Endothelial cell of umbilical vein (primary cell): Measurements from ENCODE around the gene MIS18A. TPM values are rescaled to one million over a fixed set of nuclear protein-coding genes. Genes with fewer than 3 reads are reported as not detected.

Experiments used
- BruUV-seq: library from RNA; stranded (reverse); fragments of 400-500 nt; replicated peaks from 2 replicates; lab custom pipeline; 2021; lab: Mats Ljungman, UMichigan
- CTCF ChIA-PET: fragments of 300-600, 350-600 bp; sonication (Branson Sonifier 250); formaldehyde crosslinking; loops from one replicate; lab custom pipeline; 2021; ENCODE audit warnings: antibody characterized with exemption, inconsistent platforms; lab: Charles Lee
- POLR2A ChIA-PET: fragments of 300-600, 350-600 bp; sonication (Branson Sonifier 250); formaldehyde crosslinking; loops from one replicate; lab custom pipeline; 2021; ENCODE audit warnings: antibody characterized with exemption, inconsistent platforms; lab: Charles Lee
- DNase-seq: peaks from one replicate; pipeline ENCODE4 v3.0.0-alpha.2; 2011; ENCODE audit warnings: low read depth, low spot score
- FAIRE-seq: peaks from 2 replicates; lab custom pipeline; 2011; peaks lifted over from hg19 to GRCh38; lab: Jason Lieb, UNC
- H2AFZ ChIP-seq: 2 replicates; pipeline ENCODE4 v1.6.0; 2012; ENCODE audit warnings: low read depth, low read length, control low read depth, inconsistent platforms
- H3K27ac ChIP-seq: 2 replicates; pipeline ENCODE4 v1.5.1; 2011; ENCODE audit warnings: low read depth, mild to moderate bottlenecking, control low read depth, low read length, moderate library complexity; ENCODE audit not compliant: insufficient read depth
- H3K27me3 ChIP-seq, 2 experiments: 2 replicates each; pipeline versions ENCODE4 v1.6.0 to v1.6.1; 2011; ENCODE audit warnings: low read length in 2 of 2, mixed read lengths in 1 of 2; ENCODE audit not compliant: control insufficient read depth in 2 of 2, insufficient read depth in 2 of 2
- H3K36me3 ChIP-seq, 2 experiments: 2 replicates in 1 of 2; 3 replicates in 1 of 2; pipeline ENCODE4 v1.5.1; 2011; ENCODE audit warnings: low read length in 2 of 2, mild to moderate bottlenecking in 1 of 2, moderate library complexity in 1 of 2; ENCODE audit not compliant: control insufficient read depth in 2 of 2, insufficient read depth in 2 of 2; ENCODE audit errors: extremely low read depth in 1 of 2
- H3K4me1 ChIP-seq: 3 replicates; pipeline ENCODE4 v1.5.1; 2011; ENCODE audit warnings: mild to moderate bottlenecking, low read length; ENCODE audit not compliant: control insufficient read depth, insufficient read depth; ENCODE audit errors: extremely low read depth
- H3K4me2 ChIP-seq: 2 replicates; pipeline ENCODE4 v1.6.1; 2011; ENCODE audit warnings: low read length, control low read depth, mixed read lengths; ENCODE audit not compliant: insufficient read depth
- H3K4me3 ChIP-seq, 3 experiments: fragments of 200-600 bp in 1 of 3; sonication (generic), shearing (Covaris generic) in 1 of 3; replicated peaks in 1 of 3; 2 replicates each; pipeline ENCODE4 v1.5.1; 2011 to 2016; ENCODE audit warnings: control low read depth in 3 of 3, low read length in 3 of 3, mild to moderate bottlenecking in 2 of 3, inconsistent platforms in 1 of 3, low read depth in 1 of 3, moderate library complexity in 1 of 3; ENCODE audit not compliant: insufficient read depth in 1 of 3
- H3K79me2 ChIP-seq: 2 replicates; pipeline ENCODE4 v1.6.0; 2012; ENCODE audit warnings: low read length, inconsistent platforms; ENCODE audit not compliant: control insufficient read depth, insufficient read depth
- H3K9ac ChIP-seq: replicated peaks from 2 replicates; pipeline ENCODE3; 2011; ENCODE audit warnings: low read length, control low read depth; ENCODE audit not compliant: insufficient read depth; ENCODE audit errors: extremely low read depth
- H3K9me1 ChIP-seq: replicated peaks from 3 replicates; pipeline ENCODE4 v1.6.0; 2011; ENCODE audit warnings: mild to moderate bottlenecking, low read length; ENCODE audit not compliant: control insufficient read depth, insufficient read depth; ENCODE audit errors: extremely low read depth
- H3K9me3 ChIP-seq: replicated peaks from 2 replicates; pipeline ENCODE4 v1.5.1; 2012; ENCODE audit warnings: low read length, inconsistent platforms; ENCODE audit not compliant: control insufficient read depth, insufficient read depth
- H4K20me1 ChIP-seq: replicated peaks from 2 replicates; pipeline ENCODE3; 2011; ENCODE audit warnings: mild to moderate bottlenecking, low read length; ENCODE audit not compliant: control insufficient read depth, insufficient read depth; ENCODE audit errors: extremely low read depth
- EZH2 ChIP-seq: IDR thresholded peaks from 2 replicates; pipeline ENCODE4 v1.6.1; 2012; ENCODE audit warnings: borderline replicate concordance, low read depth, mild to moderate bottlenecking, moderate library complexity, low read length, inconsistent platforms; ENCODE audit not compliant: severe bottlenecking
- FOS ChIP-seq: IDR thresholded peaks from 2 replicates; pipeline ENCODE4 v1.6.1; 2011; ENCODE audit warnings: mild to moderate bottlenecking, low read length, moderate library complexity, borderline replicate concordance; ENCODE audit not compliant: insufficient read depth
- GATA2 ChIP-seq: IDR thresholded peaks from 2 replicates; pipeline ENCODE4 v1.7.0; 2011; ENCODE audit warnings: low read depth, mild to moderate bottlenecking, moderate library complexity, mixed read lengths, low read length; ENCODE audit not compliant: insufficient read length, insufficient read depth
- JUN ChIP-seq: IDR thresholded peaks from 2 replicates; pipeline ENCODE4 v1.6.1; 2011; ENCODE audit warnings: borderline replicate concordance, low read depth; ENCODE audit not compliant: insufficient read length, insufficient read depth
- MYC ChIP-seq: IDR thresholded peaks from one replicate; pipeline ENCODE4 v1.6.1; 2011; ENCODE audit warnings: mild to moderate bottlenecking, low read depth, low read length
- POLR2A ChIP-seq: IDR thresholded peaks from 2 replicates; pipeline ENCODE4 v1.6.1; 2012; ENCODE audit warnings: low read depth, mild to moderate bottlenecking, control low read depth, low read length
- POLR2AphosphoS5 ChIP-seq: IDR thresholded peaks from 2 replicates; pipeline ENCODE4 v1.6.1; 2012; ENCODE audit warnings: low read depth, mild to moderate bottlenecking, control low read depth, low read length, moderate library complexity; ENCODE audit not compliant: insufficient read depth
- dilution Hi-C: fragments of 300-500 bp; cut with MboI; formaldehyde crosslinking; loops from one replicate; pipeline ENCODE4 v1.15.0; 2019; ENCODE audit warnings: low sequenced_read_pairs; ENCODE audit not compliant: extremely low pct_ligation_motif_present
- intact Hi-C: fragments of 100-400 bp; cut with micrococcal nuclease; formaldehyde crosslinking; loops from one replicate; pipeline ENCODE4 v1.10.0; 2022
- polyA plus RNA-seq, 4 experiments: library from polyadenylated mRNA; depleted of rRNA in 3 of 4; stranded (reverse) in 3 of 4; unstranded in 1 of 4; fragments of >200 nt; gene quantifications; 2 replicates each; pipeline versions ENCODE4 v1.2.1 to v1.2.3, GENCODE V29; 2011 to 2012; ENCODE audit warnings: missing spikeins in 1 of 4
- total RNA-seq: library from RNA; stranded (reverse); gene quantifications from 2 replicates; pipeline ENCODE4 v1.2.3, GENCODE V29; 2021
- TF ChIP-seq, protein P1 (sequence below): IDR thresholded peaks from 2 replicates; pipeline ENCODE4 v1.6.1; 2011; ENCODE audit not compliant: insufficient read depth, insufficient read length
- TF ChIP-seq, protein P2 (sequence below), 2 donors: IDR thresholded peaks; 1 replicate in 1 of 2; 2 replicates in 1 of 2; pipeline ENCODE4 v1.5.1; 2011; ENCODE audit warnings: low read length in 2 of 2, mild to moderate bottlenecking in 2 of 2, moderate library complexity in 2 of 2, control low read depth in 1 of 2, inconsistent platforms in 1 of 2, low read depth in 1 of 2; ENCODE audit not compliant: insufficient read depth in 1 of 2; ENCODE audit errors: extremely low read depth in 1 of 2

Gene MIS18A
- total and polyA plus RNA-seq, 2 donors (not counting 3 experiments of a cell fraction or from before 2014, with no cell fraction given): 7.9 to 19.7 TPM

DNA sequence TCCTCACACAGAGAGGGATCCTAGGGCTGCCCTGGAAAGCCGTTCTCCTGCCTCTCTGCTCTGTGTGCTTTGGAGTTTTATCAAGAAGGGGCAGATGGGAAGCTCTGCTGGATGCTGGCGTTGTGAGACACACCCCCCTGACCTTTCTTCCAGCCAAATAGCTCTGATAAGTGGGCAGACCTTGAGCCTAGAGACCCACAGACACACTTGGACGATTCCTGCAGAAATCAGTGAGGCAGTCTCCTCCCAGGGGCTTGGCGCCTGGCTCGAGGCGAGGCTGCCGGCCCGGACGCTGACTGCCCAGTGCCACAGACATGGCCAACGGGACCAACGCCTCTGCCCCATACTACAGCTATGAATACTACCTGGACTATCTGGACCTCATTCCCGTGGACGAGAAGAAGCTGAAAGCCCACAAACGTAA is 19.8 kb upstream of the MIS18A start, which contains the start of gene MRAP:
TSS of gene MRAP (plus strand) at position 198 of the 424 bp plus-strand sequence. CDS start at position 315, 117 bp downstream.
- no peaks in the 10 kb centered on the region for H3K9me3 ChIP-seq
- intact Hi-C loops (no loop called here), dilution Hi-C loops (no loop called here)
- DNase-seq (no peak), FAIRE-seq (no peak)
- no peaks in the 10 kb centered on the region for H3K79me2 ChIP-seq
- H2AFZ ChIP-seq: no peak within 1 kb of the TSS
- TF ChIP-seq EZH2 (no peak), JUN (no peak), POLR2A (no peak), POLR2AphosphoS5 (no peak), GATA2 (no peak), MYC (no peak), FOS (no peak)
- TF ChIP-seq, protein P1, sequence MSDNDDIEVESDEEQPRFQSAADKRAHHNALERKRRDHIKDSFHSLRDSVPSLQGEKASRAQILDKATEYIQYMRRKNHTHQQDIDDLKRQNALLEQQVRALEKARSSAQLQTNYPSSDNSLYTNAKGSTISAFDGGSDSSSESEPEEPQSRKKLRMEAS: no peak
- TF ChIP-seq, protein P2, sequence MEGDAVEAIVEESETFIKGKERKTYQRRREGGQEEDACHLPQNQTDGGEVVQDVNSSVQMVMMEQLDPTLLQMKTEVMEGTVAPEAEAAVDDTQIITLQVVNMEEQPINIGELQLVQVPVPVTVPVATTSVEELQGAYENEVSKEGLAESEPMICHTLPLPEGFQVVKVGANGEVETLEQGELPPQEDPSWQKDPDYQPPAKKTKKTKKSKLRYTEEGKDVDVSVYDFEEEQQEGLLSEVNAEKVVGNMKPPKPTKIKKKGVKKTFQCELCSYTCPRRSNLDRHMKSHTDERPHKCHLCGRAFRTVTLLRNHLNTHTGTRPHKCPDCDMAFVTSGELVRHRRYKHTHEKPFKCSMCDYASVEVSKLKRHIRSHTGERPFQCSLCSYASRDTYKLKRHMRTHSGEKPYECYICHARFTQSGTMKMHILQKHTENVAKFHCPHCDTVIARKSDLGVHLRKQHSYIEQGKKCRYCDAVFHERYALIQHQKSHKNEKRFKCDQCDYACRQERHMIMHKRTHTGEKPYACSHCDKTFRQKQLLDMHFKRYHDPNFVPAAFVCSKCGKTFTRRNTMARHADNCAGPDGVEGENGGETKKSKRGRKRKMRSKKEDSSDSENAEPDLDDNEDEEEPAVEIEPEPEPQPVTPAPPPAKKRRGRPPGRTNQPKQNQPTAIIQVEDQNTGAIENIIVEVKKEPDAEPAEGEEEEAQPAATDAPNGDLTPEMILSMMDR (IDR thresholded peaks at IDR 0.05; ENCODE audit: extremely low read depth in 1 of 2, insufficient read depth in 1 of 2, low read depth in 1 of 2, low read length in 2 of 2): no peak
- no peak within 1 kb of the TSS for H3K9ac ChIP-seq
- no peaks in the 10 kb centered on the region for H4K20me1 ChIP-seq
- no peak within 1 kb of the TSS for H3K4me2 ChIP-seq
- H3K36me3 ChIP-seq: no peaks in the 10 kb centered on the region
- H3K27me3 ChIP-seq: no peaks in the 10 kb centered on the region
- no peak within 1 kb of the TSS for H3K27ac ChIP-seq
- ChIA-PET CTCF (interaction anchor here (1.1 kb wide), 1 partner anchor 9 kb away, joined by 3 read pairs; no protein-coding TSS in a partner anchor), POLR2A (no interaction called here)
- H3K4me3 ChIP-seq: no peak within 1 kb of the TSS
- H3K4me1 ChIP-seq: no peaks in the 10 kb centered on the region
- no TSS peak for BruUV-seq
- no peaks in the 10 kb centered on the region for H3K9me1 ChIP-seq
